Stimulated activated CD4-positive, alpha-beta T cell treated with anti-CD3 and anti-CD28 coated beads, Interleukin-1b, Interleukin-23, amount 100 ng/mL, for 1 hour (primary cell): Measurements from ENCODE around the gene GLT8D2.

Experiments
- DNase-seq, 2 donors: peaks; one replicate each; pipeline ENCODE4 v3.0.0-alpha.2; 2020; ENCODE audit warnings: low read depth in 2 of 2

GLT8D2 gene

GRCh38 chr12:104000807-104001434 lies 49.1 kb downstream of the GLT8D2 start:
- no peak for DNase-seq

GRCh38 chr12:103998976-103999375 lies 51.0 kb downstream of the GLT8D2 start:
- DNase-seq, result no peak

GRCh38 chr12:103997286-103997900 lies 52.6 kb downstream of the GLT8D2 start:
- DNase-seq, result no peak

- DNase-seq, result no peak
Observed at GRCh38 chr12:103996595-103996994, 53.4 kb downstream of the GLT8D2 start.

- no peak for DNase-seq
Observed at GRCh38 chr12:103994235-103994634, 55.8 kb downstream of the GLT8D2 start.

GRCh38 chr12:103986829-103987228 lies 63.2 kb downstream of the GLT8D2 start:
- no peak for DNase-seq

GRCh38 chr12:103978384-103978982 lies 71.5 kb downstream of the GLT8D2 start:
- no peak for DNase-seq

GRCh38 chr12:103975368-103975767 lies 74.6 kb downstream of the GLT8D2 start:
- DNase-seq, result no peak

- DNase-seq, result no peak
Observed at GRCh38 chr12:103973909-103974308, 76.1 kb downstream of the GLT8D2 start.

GRCh38 chr12:103969391-103969790 lies 80.6 kb downstream of the GLT8D2 start:
- DNase-seq, result no peak

GRCh38 chr12:103966736-103967135 lies 83.3 kb downstream of the GLT8D2 start:
- no peak for DNase-seq

- DNase-seq, result peak; percentile 81 to 89
Observed at GRCh38 chr12:103965590-103966504, 84.1 kb downstream of the GLT8D2 start, which contains the start of gene TDG. Gene TDG (plus strand): TSS chr12:103965872. CDS start chr12:103966038, 166 bp downstream.

- no peak for DNase-seq
Observed at GRCh38 chr12:103965255-103965589, 84.8 kb downstream of the GLT8D2 start.

GRCh38 chr12:103964805-103965204 lies 85.2 kb downstream of the GLT8D2 start:
- no peak for DNase-seq

- DNase-seq, result no peak
Observed at GRCh38 chr12:103962493-103962892, 87.5 kb downstream of the GLT8D2 start.

- no peak for DNase-seq
Observed at GRCh38 chr12:103960616-103961227, 89.3 kb downstream of the GLT8D2 start.

- no peak for DNase-seq
Observed at GRCh38 chr12:103958621-103959020, 91.4 kb downstream of the GLT8D2 start.

GRCh38 chr12:103957865-103958388 lies 92.1 kb downstream of the GLT8D2 start:
- DNase-seq, result no peak

- no peak for DNase-seq
Observed at GRCh38 chr12:103956509-103957027, 93.4 kb downstream of the GLT8D2 start.

GRCh38 chr12:103955811-103956508 lies 94.0 kb downstream of the GLT8D2 start:
- DNase-seq, result no peak

GRCh38 chr12:103952497-103952896 lies 97.5 kb downstream of the GLT8D2 start:
- DNase-seq, result no peak
